WTC11 (cell line): Measurements from ENCODE around the gene OSGEP. TPM values are rescaled to one million over a fixed set of nuclear protein-coding genes. Genes with fewer than 3 reads are reported as not detected.

Source experiments
- ATAC-seq: fragments of 200-7000 bp; cut with Tn5 transposase; 2 replicates; pipeline ENCODE4 v1.10.0; 2021; ENCODE audit warnings: mild to moderate bottlenecking, moderate library complexity
- CTCF ChIA-PET: fragments of 300-600 bp; sonication (Branson Sonifier 250); formaldehyde crosslinking; loops from one replicate; lab custom pipeline; 2021; ENCODE audit warnings: antibody characterized with exemption; lab: Charles Lee
- POLR2A ChIA-PET: fragments of 350-600 bp; sonication (Branson Sonifier 250); formaldehyde crosslinking; loops from one replicate; lab custom pipeline; 2021; ENCODE audit warnings: antibody characterized with exemption; lab: Charles Lee
- DNase-seq: peaks from one replicate; pipeline ENCODE4 v3.0.0; 2021; ENCODE audit warnings: low spot score
- H3K27ac Mint-ChIP-seq: 2 replicates; pipeline ENCODE4 v1.8.0; 2021; ENCODE audit warnings: mixed read lengths
- H3K27me3 Mint-ChIP-seq: 2 replicates; pipeline ENCODE4 v1.8.0; 2021; ENCODE audit warnings: low read depth, mild to moderate bottlenecking, moderate library complexity, mixed read lengths
- H3K36me3 Mint-ChIP-seq: 2 replicates; pipeline ENCODE4 v1.8.0; 2021; ENCODE audit warnings: mixed read lengths
- H3K4me1 Mint-ChIP-seq: 2 replicates; pipeline ENCODE4 v1.8.0; 2022; ENCODE audit warnings: mixed read lengths
- H3K4me3 Mint-ChIP-seq: 2 replicates; pipeline ENCODE4 v1.8.0; 2021; ENCODE audit warnings: mild to moderate bottlenecking, moderate library complexity, mixed read lengths
- H3K9me3 Mint-ChIP-seq: 2 replicates; pipeline ENCODE4 v1.8.0; 2021; ENCODE audit warnings: mixed read lengths
- CREB1 ChIP-seq: sonication (generic); formaldehyde crosslinking; IDR thresholded peaks from 2 replicates; pipeline ENCODE4 v1.8.0; 2023; ENCODE audit warnings: mild to moderate bottlenecking, missing genetic modification reagents
- CREM ChIP-seq: sonication (generic); formaldehyde crosslinking; IDR thresholded peaks from 2 replicates; pipeline ENCODE4 v1.8.1; 2022; ENCODE audit warnings: mild to moderate bottlenecking, missing genetic modification reagents, moderate library complexity
- E2F1 ChIP-seq: sonication (generic); formaldehyde crosslinking; IDR thresholded peaks from 2 replicates; pipeline ENCODE4 v1.8.0; 2022; ENCODE audit warnings: mild to moderate bottlenecking, missing genetic modification reagents
- ELF4 ChIP-seq: sonication (generic); formaldehyde crosslinking; IDR thresholded peaks from 2 replicates; pipeline ENCODE4 v1.8.1; 2022; ENCODE audit warnings: low read depth, mild to moderate bottlenecking, moderate library complexity, missing genetic modification reagents
- ESRRA ChIP-seq: sonication (generic); formaldehyde crosslinking; IDR thresholded peaks from 2 replicates; pipeline ENCODE4 v1.8.1; 2022; ENCODE audit warnings: mild to moderate bottlenecking, missing genetic modification reagents, borderline replicate concordance
- ETV6 ChIP-seq: sonication (generic); formaldehyde crosslinking; IDR thresholded peaks from 2 replicates; pipeline ENCODE4 v1.8.1; 2022; ENCODE audit warnings: mild to moderate bottlenecking, missing genetic modification reagents
- FOXK1 ChIP-seq: sonication (generic); formaldehyde crosslinking; IDR thresholded peaks from 2 replicates; pipeline ENCODE4 v1.8.0; 2022; ENCODE audit warnings: mild to moderate bottlenecking, moderate library complexity, missing genetic modification reagents
- FOXP1 ChIP-seq: sonication (generic); formaldehyde crosslinking; IDR thresholded peaks from 2 replicates; pipeline ENCODE4 v1.8.0; 2022; ENCODE audit warnings: missing genetic modification reagents, mild to moderate bottlenecking, moderate library complexity, borderline replicate concordance
- FOXP4 ChIP-seq: sonication (generic); formaldehyde crosslinking; IDR thresholded peaks from 2 replicates; pipeline ENCODE4 v1.8.0; 2022; ENCODE audit warnings: mild to moderate bottlenecking, missing genetic modification reagents
- GABPB1 ChIP-seq: sonication (generic); formaldehyde crosslinking; IDR thresholded peaks from 2 replicates; pipeline ENCODE4 v1.8.1; 2023; ENCODE audit warnings: mild to moderate bottlenecking, missing genetic modification reagents
- GTF2I ChIP-seq: fragments of 250-450 bp; sonication (Bioruptor Pico); conservative IDR thresholded peaks from 2 replicates; pipeline ENCODE4 v1.4.0; 2021; ENCODE audit warnings: mild to moderate bottlenecking
- MYBL2 ChIP-seq: sonication (generic); formaldehyde crosslinking; IDR thresholded peaks from 2 replicates; pipeline ENCODE4 v1.8.1; 2023; ENCODE audit warnings: mild to moderate bottlenecking, moderate library complexity, missing genetic modification reagents
- NFE2L1 ChIP-seq: sonication (generic); formaldehyde crosslinking; IDR thresholded peaks from 2 replicates; pipeline ENCODE4 v1.8.1; 2023; ENCODE audit warnings: missing genetic modification reagents
- NFYB ChIP-seq: sonication (generic); formaldehyde crosslinking; conservative IDR thresholded peaks from 2 replicates; pipeline ENCODE4 v1.8.0; 2022; ENCODE audit warnings: low read depth, missing genetic modification reagents
- RELA ChIP-seq: sonication (generic); formaldehyde crosslinking; IDR thresholded peaks from 2 replicates; pipeline ENCODE4 v1.8.1; 2022; ENCODE audit warnings: missing genetic modification reagents, mild to moderate bottlenecking, borderline replicate concordance
- SMAD3 ChIP-seq: sonication (generic); formaldehyde crosslinking; IDR thresholded peaks from 2 replicates; pipeline ENCODE4 v1.8.0; 2022; ENCODE audit warnings: missing genetic modification reagents, mild to moderate bottlenecking, borderline replicate concordance
- SP1 ChIP-seq: sonication (generic); formaldehyde crosslinking; conservative IDR thresholded peaks from 2 replicates; pipeline ENCODE4 v1.8.1; 2022; ENCODE audit warnings: missing genetic modification reagents
- TEAD1 ChIP-seq: sonication (generic); formaldehyde crosslinking; IDR thresholded peaks from 2 replicates; pipeline ENCODE4 v1.8.0; 2022; ENCODE audit warnings: mild to moderate bottlenecking, missing genetic modification reagents
- TEAD4 ChIP-seq: sonication (generic); formaldehyde crosslinking; IDR thresholded peaks from 2 replicates; pipeline ENCODE4 v1.8.0; 2022; ENCODE audit warnings: mild to moderate bottlenecking, missing genetic modification reagents
- TP53 ChIP-seq: sonication (generic); formaldehyde crosslinking; IDR thresholded peaks from 2 replicates; pipeline ENCODE4 v1.8.1; 2023; ENCODE audit warnings: mild to moderate bottlenecking, missing genetic modification reagents
- ZBTB21 ChIP-seq: sonication (generic); formaldehyde crosslinking; IDR thresholded peaks from 2 replicates; pipeline ENCODE4 v1.8.1; 2023; ENCODE audit warnings: mild to moderate bottlenecking, missing genetic modification reagents, borderline replicate concordance
- ZNF232 ChIP-seq: sonication (generic); formaldehyde crosslinking; IDR thresholded peaks from 2 replicates; pipeline ENCODE4 v1.8.0; 2022; ENCODE audit warnings: mild to moderate bottlenecking, missing genetic modification reagents
- total RNA-seq: library from RNA; stranded (reverse); gene quantifications from 3 replicates; pipeline ENCODE4 v1.2.3, GENCODE V29; 2021
- TF ChIP-seq, protein P1 (sequence below): sonication (generic); formaldehyde crosslinking; IDR thresholded peaks from 2 replicates; pipeline ENCODE4 v1.8.1; 2023; ENCODE audit warnings: mild to moderate bottlenecking, missing genetic modification reagents, moderate library complexity
- TF ChIP-seq, protein P2 (sequence below): sonication (generic); formaldehyde crosslinking; IDR thresholded peaks from 2 replicates; pipeline ENCODE4 v1.8.0; 2023; ENCODE audit warnings: missing genetic modification reagents
- TF ChIP-seq, protein P3 (sequence below): sonication (generic); formaldehyde crosslinking; IDR thresholded peaks from 2 replicates; pipeline ENCODE4 v1.8.0; 2022; ENCODE audit warnings: mild to moderate bottlenecking, missing genetic modification reagents
- TF ChIP-seq, protein P4 (sequence below): fragments of 250-450 bp; sonication (Bioruptor Pico); IDR thresholded peaks from 2 replicates; pipeline ENCODE4 v1.9.0; 2021; ENCODE audit warnings: mild to moderate bottlenecking
- TF ChIP-seq, protein P5 (sequence below): sonication (generic); formaldehyde crosslinking; IDR thresholded peaks from 2 replicates; pipeline ENCODE4 v1.8.0; 2023; ENCODE audit warnings: missing genetic modification reagents, mild to moderate bottlenecking, borderline replicate concordance

The OSGEP gene
- total RNA-seq, 1 experiment from 2014 or later: 40.0 TPM

GRCh38 chr14:20461225-20462141 lies 6.9 kb upstream of the OSGEP start, which contains the start of gene PIP4P1:
TSS of gene PIP4P1 (minus strand) at chr14:20461434. CDS start at chr14:20461325, 109 bp downstream.
- ChIA-PET POLR2A (interaction anchor here (0.7 to 1.7 kb wide), 9 partner anchors 8 to 147 kb away, joined by 3 to 33 read pairs (median 4); partner anchors contain the start of genes PARP2, PNP and TEP1), CTCF (interaction anchor here (1.0 to 4.2 kb wide), 14 partner anchors 8 to 396 kb away, joined by 3 to 21 read pairs (median 6); partner anchors contain the start of genes PARP2 and TTC5)
- H3K4me3 Mint-ChIP-seq: peak within 1 kb of the TSS; percentile 84
- H3K27ac Mint-ChIP-seq: peak within 1 kb of the TSS; percentile 98
- H3K36me3 Mint-ChIP-seq: peaks cover 20% of the 10 kb centered on the region
- DNase-seq (peak; percentile 97), ATAC-seq (peak; percentile 95)
- peaks cover 16% of the 10 kb centered on the region for H3K4me1 Mint-ChIP-seq
- H3K27me3 Mint-ChIP-seq: peaks cover 5% of the 10 kb centered on the region
- H3K9me3 Mint-ChIP-seq: no peaks in the 10 kb centered on the region
- TF ChIP-seq RELA (CRISPR knock-in tag) (no peak), E2F1 (CRISPR knock-in tag) (no peak), ESRRA (CRISPR knock-in tag) (0 out of 2 replicates have a peak, but pooled peaks have one; percentile 42), NFE2L1 (CRISPR knock-in tag) (peak; percentile 67; the same call in 1 of the 2 replicates), TEAD4 (CRISPR knock-in tag) (0 out of 2 replicates have a peak, but pooled peaks have one; percentile 36), TP53 (CRISPR knock-in tag) (peak; percentile 67; the same call in 1 of the 2 replicates), ETV6 (peak; percentile 79), CREM (CRISPR knock-in tag) (peak; percentile 63; the same call in 1 of the 2 replicates), ELF4 (CRISPR knock-in tag) (no peak), GABPB1 (CRISPR knock-in tag) (peak; percentile 80), SP1 (CRISPR knock-in tag) (peak; percentile 89), FOXP4 (CRISPR knock-in tag) (peak; percentile 92), GTF2I (no peak), CREB1 (CRISPR knock-in tag) (no peak), ZBTB21 (CRISPR knock-in tag) (0 out of 2 replicates have a peak, but pooled peaks have one; percentile 18), FOXK1 (peak; percentile 92), NFYB (peak; percentile 80), MYBL2 (CRISPR knock-in tag) (0 out of 2 replicates have a peak, but pooled peaks have one; percentile 75), FOXP1 (CRISPR knock-in tag) (peak; percentile 15; the same call in 1 of the 2 replicates), SMAD3 (CRISPR knock-in tag) (0 out of 2 replicates have a peak, but pooled peaks have one; percentile 41), TEAD1 (peak; percentile 88), ZNF232 (CRISPR knock-in tag) (peak; percentile 85; the same call in 1 of the 2 replicates)
- TF ChIP-seq, protein P1, sequence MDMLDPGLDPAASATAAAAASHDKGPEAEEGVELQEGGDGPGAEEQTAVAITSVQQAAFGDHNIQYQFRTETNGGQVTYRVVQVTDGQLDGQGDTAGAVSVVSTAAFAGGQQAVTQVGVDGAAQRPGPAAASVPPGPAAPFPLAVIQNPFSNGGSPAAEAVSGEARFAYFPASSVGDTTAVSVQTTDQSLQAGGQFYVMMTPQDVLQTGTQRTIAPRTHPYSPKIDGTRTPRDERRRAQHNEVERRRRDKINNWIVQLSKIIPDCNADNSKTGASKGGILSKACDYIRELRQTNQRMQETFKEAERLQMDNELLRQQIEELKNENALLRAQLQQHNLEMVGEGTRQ (CRISPR knock-in tag): peak; percentile 100
- TF ChIP-seq, protein P2, sequence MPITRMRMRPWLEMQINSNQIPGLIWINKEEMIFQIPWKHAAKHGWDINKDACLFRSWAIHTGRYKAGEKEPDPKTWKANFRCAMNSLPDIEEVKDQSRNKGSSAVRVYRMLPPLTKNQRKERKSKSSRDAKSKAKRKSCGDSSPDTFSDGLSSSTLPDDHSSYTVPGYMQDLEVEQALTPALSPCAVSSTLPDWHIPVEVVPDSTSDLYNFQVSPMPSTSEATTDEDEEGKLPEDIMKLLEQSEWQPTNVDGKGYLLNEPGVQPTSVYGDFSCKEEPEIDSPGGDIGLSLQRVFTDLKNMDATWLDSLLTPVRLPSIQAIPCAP: peak; percentile 48; the same call in 1 of the 2 replicates
- TF ChIP-seq, protein P3, sequence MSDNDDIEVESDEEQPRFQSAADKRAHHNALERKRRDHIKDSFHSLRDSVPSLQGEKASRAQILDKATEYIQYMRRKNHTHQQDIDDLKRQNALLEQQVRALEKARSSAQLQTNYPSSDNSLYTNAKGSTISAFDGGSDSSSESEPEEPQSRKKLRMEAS (CRISPR knock-in tag): peak; percentile 98
- TF ChIP-seq, protein P4, sequence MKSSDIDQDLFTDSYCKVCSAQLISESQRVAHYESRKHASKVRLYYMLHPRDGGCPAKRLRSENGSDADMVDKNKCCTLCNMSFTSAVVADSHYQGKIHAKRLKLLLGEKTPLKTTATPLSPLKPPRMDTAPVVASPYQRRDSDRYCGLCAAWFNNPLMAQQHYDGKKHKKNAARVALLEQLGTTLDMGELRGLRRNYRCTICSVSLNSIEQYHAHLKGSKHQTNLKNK (CRISPR knock-in tag): no peak
- TF ChIP-seq, protein P5, sequence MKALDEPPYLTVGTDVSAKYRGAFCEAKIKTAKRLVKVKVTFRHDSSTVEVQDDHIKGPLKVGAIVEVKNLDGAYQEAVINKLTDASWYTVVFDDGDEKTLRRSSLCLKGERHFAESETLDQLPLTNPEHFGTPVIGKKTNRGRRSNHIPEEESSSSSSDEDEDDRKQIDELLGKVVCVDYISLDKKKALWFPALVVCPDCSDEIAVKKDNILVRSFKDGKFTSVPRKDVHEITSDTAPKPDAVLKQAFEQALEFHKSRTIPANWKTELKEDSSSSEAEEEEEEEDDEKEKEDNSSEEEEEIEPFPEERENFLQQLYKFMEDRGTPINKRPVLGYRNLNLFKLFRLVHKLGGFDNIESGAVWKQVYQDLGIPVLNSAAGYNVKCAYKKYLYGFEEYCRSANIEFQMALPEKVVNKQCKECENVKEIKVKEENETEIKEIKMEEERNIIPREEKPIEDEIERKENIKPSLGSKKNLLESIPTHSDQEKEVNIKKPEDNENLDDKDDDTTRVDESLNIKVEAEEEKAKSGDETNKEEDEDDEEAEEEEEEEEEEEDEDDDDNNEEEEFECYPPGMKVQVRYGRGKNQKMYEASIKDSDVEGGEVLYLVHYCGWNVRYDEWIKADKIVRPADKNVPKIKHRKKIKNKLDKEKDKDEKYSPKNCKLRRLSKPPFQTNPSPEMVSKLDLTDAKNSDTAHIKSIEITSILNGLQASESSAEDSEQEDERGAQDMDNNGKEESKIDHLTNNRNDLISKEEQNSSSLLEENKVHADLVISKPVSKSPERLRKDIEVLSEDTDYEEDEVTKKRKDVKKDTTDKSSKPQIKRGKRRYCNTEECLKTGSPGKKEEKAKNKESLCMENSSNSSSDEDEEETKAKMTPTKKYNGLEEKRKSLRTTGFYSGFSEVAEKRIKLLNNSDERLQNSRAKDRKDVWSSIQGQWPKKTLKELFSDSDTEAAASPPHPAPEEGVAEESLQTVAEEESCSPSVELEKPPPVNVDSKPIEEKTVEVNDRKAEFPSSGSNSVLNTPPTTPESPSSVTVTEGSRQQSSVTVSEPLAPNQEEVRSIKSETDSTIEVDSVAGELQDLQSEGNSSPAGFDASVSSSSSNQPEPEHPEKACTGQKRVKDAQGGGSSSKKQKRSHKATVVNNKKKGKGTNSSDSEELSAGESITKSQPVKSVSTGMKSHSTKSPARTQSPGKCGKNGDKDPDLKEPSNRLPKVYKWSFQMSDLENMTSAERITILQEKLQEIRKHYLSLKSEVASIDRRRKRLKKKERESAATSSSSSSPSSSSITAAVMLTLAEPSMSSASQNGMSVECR (CRISPR knock-in tag): peak; percentile 39; the same call in 1 of the 2 replicates
